AG04450 (cell line): ENCODE results near the gene CTDP1. TPM values are rescaled to one million over a fixed set of nuclear protein-coding genes. Genes with fewer than 3 reads are reported as not detected.

Source experiments
- CTCF ChIA-PET: fragments of 300-600, 350-600 bp; formaldehyde crosslinking; extraction: SDS; loops from one replicate; lab custom pipeline; 2022; ENCODE audit warnings: antibody characterized with exemption, inconsistent platforms; lab: Charles Lee
- POLR2A ChIA-PET: fragments of 350-600 bp; formaldehyde crosslinking; extraction: SDS; loops from one replicate; lab custom pipeline; 2021; ENCODE audit warnings: antibody characterized with exemption, inconsistent platforms; lab: Yijun Ruan, JAX
- DNase-seq: peaks from one replicate; pipeline ENCODE4 v3.0.0-alpha.2; 2011; ENCODE audit warnings: low read depth, low spot score
- H3K27ac ChIP-seq: one replicate; pipeline ENCODE4 v1.5.1; 2012; ENCODE audit warnings: low read depth, low read length, control low read depth
- H3K27me3 ChIP-seq: one replicate; pipeline ENCODE4 v1.6.0; 2012; ENCODE audit warnings: low read length; ENCODE audit not compliant: control insufficient read depth, insufficient read depth
- H3K4me3 ChIP-seq: 2 replicates; pipeline ENCODE4 v1.5.1; 2011; ENCODE audit warnings: mild to moderate bottlenecking, low read depth, low read length, control low read depth
- H3K9me3 ChIP-seq: 2 replicates; pipeline ENCODE4 v1.5.1; 2012; ENCODE audit warnings: low read length; ENCODE audit not compliant: control insufficient read depth, insufficient read depth
- polyA plus RNA-seq: library from polyadenylated mRNA; depleted of rRNA; stranded (reverse); fragments of >200 nt; gene quantifications from 2 replicates; pipeline ENCODE4 v1.2.3, GENCODE V29; 2011
- TF ChIP-seq, protein P1 (sequence below): IDR thresholded peaks from 2 replicates; pipeline ENCODE4 v1.5.1; 2011; ENCODE audit warnings: low read depth, low read length, control low read depth, inconsistent platforms

The CTDP1 gene
- polyA plus RNA-seq, 1 experiment, result 8.4 TPM

DNA sequence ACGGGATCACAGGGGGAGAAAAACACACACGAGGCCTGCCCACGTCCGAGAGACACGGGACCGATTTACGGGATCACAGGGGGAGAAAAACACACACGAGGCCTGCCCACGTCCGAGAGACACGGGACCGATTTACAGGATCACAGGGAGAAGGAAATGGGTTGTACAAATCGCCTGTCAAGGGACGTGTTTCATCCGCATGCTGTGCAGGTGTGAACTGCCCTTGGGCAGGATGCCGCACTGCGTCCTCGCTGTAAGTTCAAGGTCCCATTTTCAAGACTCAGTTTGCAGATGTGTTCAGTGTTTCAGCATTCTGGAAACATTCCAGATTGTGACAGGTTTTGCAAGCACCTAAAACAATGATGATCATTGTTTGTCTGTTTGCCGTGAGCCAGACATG, 115.8 kb downstream of the CTDP1 start:
- peaks cover 11% of the 10 kb centered on the region; the same call in 1 of the 2 replicates for H3K9me3 ChIP-seq
- no peak for DNase-seq
- TF ChIP-seq, protein P1, sequence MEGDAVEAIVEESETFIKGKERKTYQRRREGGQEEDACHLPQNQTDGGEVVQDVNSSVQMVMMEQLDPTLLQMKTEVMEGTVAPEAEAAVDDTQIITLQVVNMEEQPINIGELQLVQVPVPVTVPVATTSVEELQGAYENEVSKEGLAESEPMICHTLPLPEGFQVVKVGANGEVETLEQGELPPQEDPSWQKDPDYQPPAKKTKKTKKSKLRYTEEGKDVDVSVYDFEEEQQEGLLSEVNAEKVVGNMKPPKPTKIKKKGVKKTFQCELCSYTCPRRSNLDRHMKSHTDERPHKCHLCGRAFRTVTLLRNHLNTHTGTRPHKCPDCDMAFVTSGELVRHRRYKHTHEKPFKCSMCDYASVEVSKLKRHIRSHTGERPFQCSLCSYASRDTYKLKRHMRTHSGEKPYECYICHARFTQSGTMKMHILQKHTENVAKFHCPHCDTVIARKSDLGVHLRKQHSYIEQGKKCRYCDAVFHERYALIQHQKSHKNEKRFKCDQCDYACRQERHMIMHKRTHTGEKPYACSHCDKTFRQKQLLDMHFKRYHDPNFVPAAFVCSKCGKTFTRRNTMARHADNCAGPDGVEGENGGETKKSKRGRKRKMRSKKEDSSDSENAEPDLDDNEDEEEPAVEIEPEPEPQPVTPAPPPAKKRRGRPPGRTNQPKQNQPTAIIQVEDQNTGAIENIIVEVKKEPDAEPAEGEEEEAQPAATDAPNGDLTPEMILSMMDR, result no peak
- POLR2A ChIA-PET, result no interaction called here
- H3K27ac ChIP-seq, result no peak overlapping the region
- no peak overlapping the region for H3K4me3 ChIP-seq
- CTCF ChIA-PET, result no interaction called here
- peaks cover 36% of the 10 kb centered on the region for H3K27me3 ChIP-seq

- CTCF ChIA-PET, result no interaction called here
- DNase-seq, result no peak
- H3K27me3 ChIP-seq, result peaks cover 39% of the 10 kb centered on the region
- TF ChIP-seq, protein P1, result no peak
- H3K4me3 ChIP-seq, result no peak overlapping the region
- no peak overlapping the region for H3K27ac ChIP-seq
- POLR2A ChIA-PET, result no interaction called here
- peaks cover 11% of the 10 kb centered on the region; the same call in 1 of the 2 replicates for H3K9me3 ChIP-seq
Observed at GRCh38 chr18:79796016-79796415, 116.4 kb downstream of the CTDP1 start.

GRCh38 chr18:79796531-79797405, 117.2 kb downstream of the CTDP1 start:
- CTCF ChIA-PET, result no interaction called here
- DNase-seq, result no peak
- no peak overlapping the region for H3K27ac ChIP-seq
- peaks cover 39% of the 10 kb centered on the region for H3K27me3 ChIP-seq
- H3K9me3 ChIP-seq, result peaks cover 11% of the 10 kb centered on the region; the same call in 1 of the 2 replicates
- POLR2A ChIA-PET, result no interaction called here
- TF ChIP-seq, protein P1, result no peak
- H3K4me3 ChIP-seq, result no peak overlapping the region

- TF ChIP-seq, protein P1, result 0 out of 2 replicates have a peak, but pooled peaks have one; percentile 4
- peak within 1 kb of the TSS; percentile 46 for H3K4me3 ChIP-seq
- ChIA-PET POLR2A (no interaction called here), CTCF (interaction anchor here (0.8 kb wide), 1 partner anchor 162 kb away, joined by 3 read pairs; no protein-coding TSS in a partner anchor)
- peaks cover 39% of the 10 kb centered on the region for H3K27me3 ChIP-seq
- H3K9me3 ChIP-seq, result peaks cover 11% of the 10 kb centered on the region; the same call in 1 of the 2 replicates
- H3K27ac ChIP-seq, result no peak within 1 kb of the TSS
- DNase-seq, result no peak
Observed at GRCh38 chr18:79797518-79798345, 118.1 kb downstream of the CTDP1 start, which contains the start of gene KCNG2. TSS of gene KCNG2 (plus strand) at chr18:79797938. CDS start at chr18:79863668, 65,730 bp downstream.
